ENCODE measurements around the gene TMEM107.
A peak's percentile ranks its signal among the peaks of the same experiment; 100 is the strongest.

The TMEM107 gene

GRCh38 chr17:8209907-8210760, 34.0 kb upstream of the TMEM107 start, which contains the start of gene AURKB:
Gene AURKB, minus strand, starts transcription at chr17:8210575. Its CDS starts 351 bp downstream, at chr17:8210224.
- no peak for TF ChIP-seq EZH2phosphoT487 (IDR thresholded peaks at IDR 0.05; ENCODE audit: low read depth)
- TF ChIP-seq CTCF (IDR thresholded peaks at IDR 0.05; ENCODE audit: low read depth, low read length) = no peak
- H3K27ac ChIP-seq (ENCODE audit: low read length) = peak within 1 kb of the TSS; percentile 86
- H4K20me1 ChIP-seq (ENCODE audit: insufficient read depth, low read length) = no peaks in the 10 kb centered on the region
- H3K4me1 ChIP-seq (ENCODE audit: low read length) = peaks cover 14% of the 10 kb centered on the region
- H2AFZ ChIP-seq (ENCODE audit: low read depth, low read length) = peak within 1 kb of the TSS; percentile 86
- peaks cover 27% of the 10 kb centered on the region for H3K36me3 ChIP-seq (replicated peaks; ENCODE audit: low read depth, low read length)
- H3K9me3 ChIP-seq (ENCODE audit: insufficient read depth, low read length) = no peaks in the 10 kb centered on the region
- peaks cover 35% of the 10 kb centered on the region for H3K79me2 ChIP-seq (ENCODE audit: low read length)
- no peaks in the 10 kb centered on the region for H3K27me3 ChIP-seq (ENCODE audit: low read depth, low read length)
- H3K9ac ChIP-seq (ENCODE audit: low read length) = peak within 1 kb of the TSS; percentile 98
- H3K4me3 ChIP-seq (ENCODE audit: low read length) = peak within 1 kb of the TSS; percentile 99
- peak within 1 kb of the TSS; percentile 81 for H3K4me2 ChIP-seq (ENCODE audit: low read length)

- H3K36me3 ChIP-seq (replicated peaks; ENCODE audit: low read depth, low read length) = peaks cover 38% of the 10 kb centered on the region
- H4K20me1 ChIP-seq (ENCODE audit: insufficient read depth, low read length) = no peaks in the 10 kb centered on the region
- H3K9ac ChIP-seq (ENCODE audit: low read length) = no peak overlapping the region
- no peak for TF ChIP-seq CTCF (IDR thresholded peaks at IDR 0.05; ENCODE audit: low read depth, low read length)
- no peak for TF ChIP-seq EZH2phosphoT487 (IDR thresholded peaks at IDR 0.05; ENCODE audit: low read depth)
- H2AFZ ChIP-seq (ENCODE audit: low read depth, low read length) = no peak overlapping the region
- peaks cover 35% of the 10 kb centered on the region for H3K79me2 ChIP-seq (ENCODE audit: low read length)
- no peak overlapping the region for H3K4me2 ChIP-seq (ENCODE audit: low read length)
- peaks cover 14% of the 10 kb centered on the region for H3K4me1 ChIP-seq (ENCODE audit: low read length)
- no peak overlapping the region for H3K4me3 ChIP-seq (ENCODE audit: low read length)
- H3K27me3 ChIP-seq (ENCODE audit: low read depth, low read length) = no peaks in the 10 kb centered on the region
- H3K27ac ChIP-seq (ENCODE audit: low read length) = no peak overlapping the region
- no peaks in the 10 kb centered on the region for H3K9me3 ChIP-seq (ENCODE audit: insufficient read depth, low read length)
Observed at GRCh38 chr17:8206536-8206935, 30.4 kb upstream of the TMEM107 start.

GRCh38 chr17:8204761-8205555, 28.8 kb upstream of the TMEM107 start:
- Histone ChIP-seq H3K9me3 (ENCODE audit: insufficient read depth, low read length) (no peaks in the 10 kb centered on the region), H3K9ac (ENCODE audit: low read length) (no peak overlapping the region), H3K36me3 (replicated peaks; ENCODE audit: low read depth, low read length) (peaks cover 42% of the 10 kb centered on the region), H4K20me1 (ENCODE audit: insufficient read depth, low read length) (no peaks in the 10 kb centered on the region), H3K27me3 (ENCODE audit: low read depth, low read length) (no peaks in the 10 kb centered on the region), H3K4me1 (ENCODE audit: low read length) (peaks cover 9% of the 10 kb centered on the region), H3K4me3 (ENCODE audit: low read length) (no peak overlapping the region), H3K79me2 (ENCODE audit: low read length) (peaks cover 27% of the 10 kb centered on the region), H3K27ac (ENCODE audit: low read length) (no peak overlapping the region), H3K4me2 (ENCODE audit: low read length) (no peak overlapping the region), H2AFZ (ENCODE audit: low read depth, low read length) (no peak overlapping the region)
- TF ChIP-seq CTCF (IDR thresholded peaks at IDR 0.05; ENCODE audit: low read depth, low read length) = no peak
- TF ChIP-seq EZH2phosphoT487 (IDR thresholded peaks at IDR 0.05; ENCODE audit: low read depth) = no peak
